NCI-H345 treated with DMSO at 0.1 percent for 48 hours (cell line): ENCODE results near the gene SLC44A2.

Source experiments
- DNase-seq: peaks from one replicate; lab custom pipeline; 2025; ENCODE audit not compliant: unreplicated experiment; lab: John Stamatoyannopoulos, UW

SLC44A2 gene

DNA sequence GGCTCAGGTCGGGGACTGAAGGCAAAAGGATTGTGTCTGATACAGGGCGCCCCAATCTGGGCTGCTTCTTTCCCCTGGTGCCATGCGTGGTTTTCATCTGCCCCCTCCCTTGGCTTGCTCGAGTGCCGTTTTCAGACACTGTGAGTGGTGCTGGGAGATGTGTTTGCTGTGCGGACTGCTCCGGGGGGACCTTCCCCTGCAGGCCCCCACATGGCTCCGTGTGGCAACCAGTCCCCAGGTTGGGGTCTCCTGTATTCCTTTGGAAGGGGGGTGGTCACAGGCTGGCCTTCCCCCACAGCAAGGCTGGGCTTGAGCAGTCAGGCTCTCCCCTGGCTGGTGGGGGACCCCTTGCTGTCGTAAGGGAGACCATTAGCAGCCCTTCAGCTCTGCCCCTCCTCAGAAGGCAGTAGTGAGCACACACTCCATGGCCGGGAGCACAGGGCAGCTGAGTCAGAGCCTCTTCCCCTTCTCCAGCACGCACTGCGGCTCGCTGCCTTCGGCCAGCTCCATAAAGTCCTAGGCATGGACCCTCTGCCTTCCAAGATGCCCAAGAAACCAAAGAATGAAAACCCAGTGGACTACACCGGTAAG, 55.3 kb downstream of the SLC44A2 start:
- no peak for DNase-seq

DNA sequence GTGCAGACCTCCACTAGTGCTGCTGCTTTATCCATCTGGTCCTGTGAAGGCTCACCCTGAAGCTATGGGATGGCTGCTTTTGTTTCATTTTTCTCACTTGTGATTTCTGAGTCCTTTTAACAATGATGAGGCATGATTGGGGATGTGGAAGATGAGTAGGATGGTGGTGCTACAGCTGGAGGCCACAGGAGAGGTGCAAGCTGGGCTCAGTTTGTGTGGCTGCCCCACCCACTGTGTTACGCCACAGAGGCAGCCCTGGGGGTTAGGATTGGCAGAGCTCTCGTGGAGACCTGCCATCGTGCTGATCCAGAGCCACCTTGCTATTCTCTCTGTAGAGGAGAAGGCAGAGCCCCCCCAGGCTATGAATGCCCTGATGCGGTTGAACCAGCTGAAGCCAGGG, 56.3 kb downstream of the SLC44A2 start:
- DNase-seq: no peak

DNA sequence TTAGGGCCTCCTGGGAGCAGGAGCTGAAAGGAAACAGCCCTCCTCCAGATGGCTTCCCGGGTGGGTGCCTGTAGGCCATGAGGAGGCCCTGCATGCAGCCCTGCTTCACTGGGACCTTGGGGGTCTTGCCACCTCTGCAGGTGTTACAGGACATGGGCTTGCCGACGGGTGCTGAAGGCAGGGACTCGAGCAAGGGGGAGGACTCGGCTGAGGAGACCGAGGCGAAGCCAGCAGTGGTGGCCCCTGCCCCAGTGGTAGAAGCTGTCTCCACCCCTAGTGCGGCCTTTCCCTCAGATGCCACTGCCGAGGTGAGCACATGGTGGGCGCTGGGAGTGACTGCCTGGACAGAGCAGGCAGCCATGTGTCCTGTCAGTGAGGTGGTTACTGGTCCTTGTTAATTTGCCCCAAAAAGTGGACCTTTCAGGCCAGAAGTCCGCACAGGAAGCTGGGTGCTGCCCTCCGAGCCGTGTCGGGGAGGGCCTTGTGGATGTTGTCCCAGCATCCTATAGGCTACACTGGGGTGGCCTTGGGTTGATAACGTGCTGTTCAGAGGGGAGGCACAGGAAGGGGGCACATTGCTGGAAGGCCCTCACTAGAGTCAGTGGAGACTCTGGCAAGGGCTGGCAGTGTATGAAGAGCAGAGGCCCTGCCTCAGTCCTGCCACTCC, 57.2 kb downstream of the SLC44A2 start:
- DNase-seq: no peak

DNA sequence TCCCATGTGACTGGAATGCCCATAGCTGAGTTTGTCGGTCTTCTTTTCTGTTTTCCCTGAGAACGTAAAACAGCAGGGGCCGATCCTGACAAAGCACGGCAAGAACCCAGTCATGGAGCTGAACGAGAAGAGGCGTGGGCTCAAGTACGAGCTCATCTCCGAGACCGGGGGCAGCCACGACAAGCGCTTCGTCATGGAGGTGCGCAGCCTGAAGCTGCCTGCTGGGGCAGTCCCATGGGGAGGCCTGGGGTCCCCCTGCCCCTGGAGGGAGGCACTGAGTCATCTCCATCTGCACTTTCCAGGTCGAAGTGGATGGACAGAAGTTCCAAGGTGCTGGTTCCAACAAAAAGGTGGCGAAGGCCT, 57.7 kb downstream of the SLC44A2 start:
- DNase-seq: no peak

DNA sequence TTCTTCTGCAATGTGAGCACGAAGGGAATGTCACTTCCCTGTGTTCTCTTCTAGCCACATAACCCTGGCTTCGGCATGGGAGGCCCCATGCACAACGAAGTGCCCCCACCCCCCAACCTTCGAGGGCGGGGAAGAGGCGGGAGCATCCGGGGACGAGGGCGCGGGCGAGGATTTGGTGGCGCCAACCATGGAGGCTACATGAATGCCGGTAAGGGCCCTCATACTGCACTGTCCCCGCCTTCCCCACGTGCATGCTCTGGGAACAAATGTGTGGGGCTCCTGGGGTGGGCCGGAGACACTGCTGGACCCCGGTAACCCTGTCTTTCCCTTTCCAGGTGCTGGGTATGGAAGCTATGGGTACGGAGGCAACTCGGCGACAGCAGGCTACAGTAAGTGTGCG, 58.2 kb downstream of the SLC44A2 start:
- DNase-seq: no peak

DNA sequence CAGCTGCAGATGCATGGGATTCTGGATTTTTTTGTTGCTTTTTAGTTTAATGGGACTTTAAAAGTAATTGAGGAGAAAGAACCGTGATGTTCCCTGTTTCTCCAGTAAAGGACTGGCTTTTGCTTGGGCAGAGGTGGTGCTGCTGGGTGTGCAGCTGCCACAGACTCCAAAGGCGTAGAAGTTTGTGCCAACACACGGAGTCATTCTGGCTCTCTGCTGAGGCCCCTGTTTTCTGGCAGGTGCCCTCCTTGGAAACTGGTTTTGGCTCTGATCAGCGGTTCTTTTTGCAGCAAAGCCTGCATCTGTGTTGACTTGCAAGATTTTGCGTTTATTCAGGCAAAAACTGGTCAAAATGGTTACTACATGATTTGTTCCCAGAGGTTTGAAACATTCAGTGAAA, 59.9 kb downstream of the SLC44A2 start:
- DNase-seq: no peak

DNA sequence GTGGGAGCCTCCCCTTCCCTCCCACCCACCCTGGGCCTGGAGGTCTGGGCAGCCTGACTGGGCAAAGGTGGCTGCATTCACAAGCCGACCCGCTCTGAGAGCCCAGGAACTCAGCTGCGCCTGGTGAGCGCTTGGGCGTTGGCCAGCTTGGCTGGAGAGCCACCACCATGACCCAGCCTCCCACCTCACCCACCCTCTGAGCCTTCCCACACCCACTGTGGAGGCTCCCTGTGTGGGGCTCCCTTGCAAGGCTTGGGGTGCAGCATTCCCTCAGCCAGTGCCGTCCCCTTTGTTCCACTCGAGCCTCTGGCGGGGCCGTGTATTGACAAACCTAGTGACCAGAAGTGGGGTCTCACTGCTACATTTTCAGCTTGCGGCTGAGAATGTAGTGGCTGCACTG, 60.8 kb downstream of the SLC44A2 start:
- DNase-seq: no peak

DNA sequence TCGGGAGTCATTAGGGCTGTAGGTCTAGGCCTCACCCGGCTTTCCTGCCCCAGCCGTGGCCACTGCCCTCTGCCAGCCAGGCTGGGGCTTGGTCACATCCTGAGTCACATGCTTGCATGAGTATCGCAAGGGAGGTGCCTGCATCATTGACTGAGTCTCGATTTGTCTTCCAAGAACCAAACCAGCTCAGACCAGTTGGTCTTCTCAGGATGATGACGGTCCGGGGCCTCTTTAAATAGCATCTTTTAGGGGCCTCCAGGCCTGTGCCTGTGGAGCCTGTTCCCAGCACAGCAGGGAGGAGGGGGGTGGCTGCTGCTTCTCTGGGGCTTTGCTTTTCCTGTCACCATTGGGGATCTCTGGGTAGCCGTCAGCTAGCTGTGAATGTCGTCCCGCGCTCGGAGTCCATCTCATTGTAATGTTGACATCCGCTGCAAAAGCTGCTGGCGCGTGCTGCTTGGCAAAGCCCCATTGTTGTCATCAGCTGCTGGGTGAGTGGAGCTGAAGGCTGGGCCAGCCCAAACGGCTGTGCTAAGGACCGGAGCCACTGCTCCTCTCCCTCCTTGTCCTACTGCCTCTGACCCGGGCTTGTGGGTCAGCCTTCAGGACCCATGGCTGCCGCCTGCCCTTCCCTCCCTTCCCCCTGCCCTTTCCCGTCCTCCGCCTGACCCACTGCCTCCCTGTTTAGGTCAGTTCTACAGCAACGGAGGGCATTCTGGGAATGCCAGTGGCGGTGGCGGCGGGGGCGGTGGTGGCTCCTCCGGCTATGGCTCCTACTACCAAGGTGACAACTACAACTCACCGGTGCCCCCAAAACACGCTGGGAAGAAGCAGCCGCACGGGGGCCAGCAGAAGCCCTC, 61.5 kb downstream of the SLC44A2 start:
- no peak for DNase-seq

DNA sequence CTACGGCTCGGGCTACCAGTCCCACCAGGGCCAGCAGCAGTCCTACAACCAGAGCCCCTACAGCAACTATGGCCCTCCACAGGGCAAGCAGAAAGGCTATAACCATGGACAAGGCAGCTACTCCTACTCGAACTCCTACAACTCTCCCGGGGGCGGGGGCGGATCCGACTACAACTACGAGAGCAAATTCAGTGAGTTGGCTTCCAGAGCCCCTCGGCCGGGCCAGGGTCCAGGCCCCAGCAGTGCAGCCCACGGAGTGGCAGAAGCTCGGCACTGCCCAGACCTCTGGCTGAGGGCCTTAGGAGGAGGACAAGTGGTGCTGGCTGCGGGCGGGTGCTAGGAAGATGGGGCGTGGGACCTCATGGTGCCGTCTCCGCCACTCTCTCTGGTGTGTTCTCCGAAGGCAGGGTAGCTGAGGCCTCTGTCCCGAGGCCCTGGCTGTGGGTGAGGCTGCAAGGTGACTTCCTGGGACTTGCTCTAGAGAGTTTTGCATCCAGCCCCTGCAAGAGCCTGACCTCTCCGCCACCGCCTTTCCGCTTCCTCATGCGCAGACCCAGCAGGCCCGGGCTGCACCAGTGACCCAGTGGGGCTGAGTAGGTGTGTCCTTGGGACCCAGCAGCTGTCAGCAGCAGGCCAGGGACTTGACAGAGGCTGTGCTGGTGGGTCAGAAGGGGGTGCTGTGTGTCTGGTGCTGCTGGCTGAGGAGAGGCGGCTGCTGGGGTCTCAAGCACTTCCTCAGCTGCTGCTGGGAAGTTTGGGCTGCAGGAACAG, 62.4 kb downstream of the SLC44A2 start:
- DNase-seq: no peak

DNA sequence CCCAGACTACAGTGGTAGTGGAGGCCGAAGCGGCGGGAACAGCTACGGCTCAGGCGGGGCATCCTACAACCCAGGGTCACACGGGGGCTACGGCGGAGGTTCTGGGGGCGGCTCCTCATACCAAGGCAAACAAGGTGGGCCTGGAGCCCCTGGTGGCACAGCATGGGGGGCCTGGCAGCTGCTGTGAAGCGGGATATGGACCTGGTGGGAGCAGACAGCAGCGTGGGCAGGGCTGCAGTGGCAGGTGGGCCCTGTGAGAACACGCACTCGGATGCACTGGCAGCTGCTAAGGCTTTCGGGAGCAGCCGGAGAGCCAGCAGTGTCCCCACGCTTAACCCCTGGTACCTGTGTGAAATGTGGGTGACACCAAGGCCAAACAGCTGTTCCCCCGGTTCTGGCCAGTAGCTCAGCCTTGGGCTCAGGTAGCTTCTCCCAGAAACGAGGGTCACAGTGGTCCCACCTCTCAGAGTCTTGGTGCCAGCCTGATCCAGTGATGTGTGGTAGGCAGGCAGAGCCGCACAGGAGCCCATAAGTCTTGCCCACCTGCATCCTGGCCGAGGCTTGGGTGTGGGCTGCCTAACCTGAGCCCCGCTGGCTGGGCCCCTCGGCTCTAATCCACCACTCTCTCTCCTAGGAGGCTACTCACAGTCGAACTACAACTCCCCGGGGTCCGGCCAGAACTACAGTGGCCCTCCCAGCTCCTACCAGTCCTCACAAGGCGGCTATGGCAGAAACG, 63.4 kb downstream of the SLC44A2 start:
- no peak for DNase-seq

DNA sequence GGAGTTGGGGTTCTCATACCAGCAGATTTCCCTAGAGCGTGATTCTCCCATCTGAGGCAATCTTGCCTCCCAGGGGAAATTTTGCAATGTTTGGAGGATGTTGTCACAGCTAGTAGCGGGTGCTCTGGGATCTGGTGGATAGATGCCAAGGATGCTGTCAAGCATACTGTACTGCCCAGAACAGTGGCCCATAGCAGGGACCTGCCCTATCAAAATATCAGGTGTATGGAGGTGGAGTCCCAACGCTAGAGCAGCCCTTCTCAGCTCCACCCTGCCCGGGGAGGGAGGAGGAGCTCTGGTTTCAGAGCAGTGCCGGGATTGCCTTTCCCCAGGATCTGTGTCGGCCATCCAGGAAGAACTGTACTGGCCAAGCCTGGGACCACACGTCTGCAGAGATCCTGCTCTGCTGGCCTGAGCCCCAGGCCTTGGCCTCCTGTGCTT, 65.0 kb downstream of the SLC44A2 start:
- no peak for DNase-seq

DNA sequence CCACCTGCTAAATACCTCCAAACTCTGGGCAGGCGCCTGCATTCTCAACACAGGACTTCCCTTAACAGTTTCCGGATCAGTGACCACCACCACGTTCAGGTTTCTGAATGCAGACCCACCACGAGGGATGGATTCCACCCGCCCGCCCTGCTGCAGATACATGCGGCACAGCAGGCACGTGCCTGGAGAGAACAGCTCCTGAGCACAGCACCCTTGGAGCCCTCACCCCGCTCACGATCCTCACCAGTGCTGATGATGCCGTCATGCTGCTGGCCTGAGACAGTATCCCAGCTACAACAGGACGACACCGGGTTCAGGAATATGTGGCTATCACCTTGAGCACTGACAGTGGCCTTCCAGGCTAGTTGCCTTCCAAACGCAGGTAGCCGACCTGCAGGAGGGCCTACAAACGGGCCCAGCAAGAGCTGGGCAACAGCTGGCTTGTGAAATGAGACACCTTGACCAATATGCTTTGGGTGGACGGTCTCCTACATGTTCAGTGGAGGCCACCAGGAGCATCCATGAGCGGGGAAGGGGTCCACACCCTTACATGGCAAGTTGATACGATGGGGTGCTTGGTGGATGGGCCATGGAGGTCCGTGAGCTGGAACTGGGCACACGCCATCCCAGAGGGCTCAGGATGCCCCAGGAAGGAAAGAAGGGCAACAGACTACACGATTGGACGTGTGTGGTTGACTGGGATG, 66.0 kb downstream of the SLC44A2 start:
- DNase-seq: no peak

DNA sequence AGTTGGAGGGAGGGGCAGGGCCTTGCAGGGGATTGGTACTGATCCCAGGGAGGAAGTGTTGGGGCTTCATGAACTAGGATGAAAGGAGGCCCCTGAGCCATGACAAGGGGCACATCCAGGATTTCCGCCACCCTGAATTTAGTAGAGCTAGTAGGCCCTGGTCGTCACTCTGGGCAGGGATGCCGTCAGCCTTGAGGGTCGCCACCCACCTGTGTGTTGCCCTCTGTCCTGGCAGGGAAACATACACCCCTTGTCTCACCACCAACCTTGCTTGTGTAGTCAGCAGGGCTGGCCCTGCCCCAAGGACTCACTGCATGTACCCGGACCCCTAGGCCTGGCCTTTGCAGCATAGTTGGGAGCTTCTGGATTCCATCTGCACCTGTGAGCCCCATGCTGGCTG, 66.5 kb downstream of the SLC44A2 start:
- DNase-seq: no peak

DNA sequence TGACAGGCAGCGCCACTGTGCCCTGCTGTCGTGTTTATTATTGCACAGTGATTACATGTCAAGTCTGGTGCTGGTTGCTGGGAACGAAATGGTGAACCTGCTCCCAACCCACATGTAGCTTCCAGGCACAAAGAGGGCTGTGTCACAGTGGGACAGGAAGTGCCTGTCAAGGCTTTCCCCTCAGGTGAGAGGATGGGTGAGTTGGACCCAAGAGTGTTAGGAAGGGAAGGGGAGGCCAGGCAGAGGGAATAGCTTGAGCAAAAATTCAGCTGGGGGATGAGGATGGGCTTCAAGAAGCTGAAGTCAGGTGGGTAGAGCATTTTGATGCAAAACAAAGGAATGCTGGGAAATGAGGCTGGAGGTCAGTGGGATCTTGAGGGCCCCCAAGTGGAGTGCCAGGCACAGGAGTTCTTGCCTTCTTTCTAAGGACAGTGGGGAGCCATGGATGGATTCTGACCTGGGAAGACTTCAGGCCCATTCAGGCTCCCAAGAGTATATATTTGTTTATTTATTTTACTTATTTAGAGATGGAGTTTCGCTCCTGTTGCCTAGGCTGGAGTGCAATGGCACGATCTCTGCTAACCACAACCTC, 67.4 kb downstream of the SLC44A2 start:
- no peak for DNase-seq
